Testis (tissue), 3 donors: Measurements from ENCODE around the gene BCORL1. TPM values are rescaled to one million over a fixed set of nuclear protein-coding genes. Genes with fewer than 3 reads are reported as not detected.

ENCODE experiments used
- polyA plus RNA-seq: library from polyadenylated mRNA; stranded (reverse); fragments of 350-450 nt; fragmentation: Illumina TruSeq; extraction: RNeasy Lipid Tissue Mini Kit (QIAGEN cat#74804); gene quantifications from one replicate; pipeline ENCODE4 v1.2.3, GENCODE V29; 2014; ENCODE audit warnings: low read depth, low replicate concordance; ENCODE audit not compliant: insufficient read depth
- total RNA-seq, 2 donors: library from RNA; depleted of rRNA; stranded (reverse); fragments of >200 nt; gene quantifications; one replicate each; pipeline ENCODE4 v1.2.3, GENCODE V29; 2016

Gene BCORL1
- total and polyA plus RNA-seq, 3 donors from 2014 or later: 27.7 to 33.1 (median 32.3) TPM

Other genes with a start within 250 kb of the BCORL1 start
- gene XPNPEP2, start 243.7 kb upstream of the BCORL1 start, total RNA-seq: under 1 TPM; 0.08 to 0.25 TPM
- gene XPNPEP2, start 243.7 kb upstream of the BCORL1 start, polyA plus RNA-seq: 1.4 TPM
- 1 to 10 TPM in 1 of 2 donors, under 1 TPM in 1; 0.47 to 2.0 TPM for gene SASH3, start 202.7 kb upstream of the BCORL1 start, total RNA-seq
- 4.8 TPM for gene SASH3, start 202.7 kb upstream of the BCORL1 start, polyA plus RNA-seq
- 1 to 10 TPM; 6.9 to 7.3 TPM for gene ZDHHC9, start 138.7 kb upstream of the BCORL1 start, total RNA-seq
- 9.4 TPM for gene ZDHHC9, start 138.7 kb upstream of the BCORL1 start, polyA plus RNA-seq
- gene UTP14A, start 76.5 kb upstream of the BCORL1 start, total RNA-seq: 1 to 10 TPM; 4.5 to 4.8 TPM
- 4.6 TPM for gene UTP14A, start 76.5 kb upstream of the BCORL1 start, polyA plus RNA-seq
- 1 to 10 TPM; 4.2 to 5.0 TPM for gene ELF4, start 127.9 kb downstream of the BCORL1 start, total RNA-seq
- gene ELF4, start 127.9 kb downstream of the BCORL1 start, polyA plus RNA-seq: 10.2 TPM
- 10 to 100 TPM; 55.1 to 70.1 TPM for gene AIFM1, start 183.2 kb downstream of the BCORL1 start, total RNA-seq
- 67.1 TPM for gene AIFM1, start 183.2 kb downstream of the BCORL1 start, polyA plus RNA-seq
- gene RAB33A, start 189.3 kb downstream of the BCORL1 start, total RNA-seq: 1 to 10 TPM; 1.4 to 1.7 TPM
- gene RAB33A, start 189.3 kb downstream of the BCORL1 start, polyA plus RNA-seq: 1.3 TPM